Suprapubic skin (tissue), 4 donors: ENCODE data around the gene WBP2NL. TPM values are rescaled to one million over a fixed set of nuclear protein-coding genes. Genes with fewer than 3 reads are reported as not detected.
"Not testable (repeated sequence)": the region's sequence is repeated elsewhere in the genome, so short reads cannot be mapped to it uniquely, and the experiment has no call there.

Source experiments
- DNase-seq, 2 donors: peaks; one replicate each; pipeline ENCODE4 v3.0.0-alpha.2; 2019; ENCODE audit warnings: low spot score in 2 of 2
- H3K27ac ChIP-seq: fragments of 200-600 bp; sonication (generic); one replicate; pipeline ENCODE4 v1.5.1; 2019
- H3K27me3 ChIP-seq: fragments of 200-600 bp; sonication (generic); one replicate; pipeline ENCODE4 v1.5.1; 2019
- H3K36me3 ChIP-seq: fragments of 200-600 bp; sonication (generic); one replicate; pipeline ENCODE4 v1.5.1; 2019
- H3K4me1 ChIP-seq: fragments of 200-600 bp; sonication (generic); one replicate; pipeline ENCODE4 v1.5.1; 2019
- H3K4me3 ChIP-seq: fragments of 200-600 bp; sonication (generic); one replicate; pipeline ENCODE4 v1.5.1; 2019; ENCODE audit warnings: mild to moderate bottlenecking
- H3K9me3 ChIP-seq: fragments of 200-600 bp; sonication (generic); one replicate; pipeline ENCODE4 v1.5.1; 2019
- CTCF ChIP-seq, 2 donors: fragments of 200-600 bp in 1 of 2; fragments of 450-650 bp in 1 of 2; sonication (generic) in 1 of 2; IDR thresholded peaks; one replicate each; pipeline ENCODE4 v1.5.1; 2016 to 2019; ENCODE audit warnings: antibody characterized with exemption in 2 of 2, mild to moderate bottlenecking in 1 of 2, moderate library complexity in 1 of 2
- EP300 ChIP-seq: sonication (generic); formaldehyde crosslinking; IDR thresholded peaks from one replicate; pipeline ENCODE4 v1.6.1; 2017; ENCODE audit warnings: antibody characterized with exemption
- POLR2A ChIP-seq, 2 donors: fragments of 450-650 bp; IDR thresholded peaks; one replicate each; pipeline ENCODE4 v1.6.1; 2017; ENCODE audit warnings: antibody characterized with exemption in 2 of 2, mild to moderate bottlenecking in 2 of 2, moderate library complexity in 2 of 2
- POLR2AphosphoS5 ChIP-seq, 3 donors: sonication (generic); formaldehyde crosslinking; IDR thresholded peaks; one replicate each; pipeline ENCODE4 v1.6.1; 2017; ENCODE audit warnings: antibody characterized with exemption in 3 of 3
- WGBS: methylation state at CpG from one replicate; pipeline ENCODE4 v1.1.5; 2018; 5-methylcytosine and 5-hydroxymethylcytosine counted together
- total RNA-seq, 4 donors: library from RNA; depleted of rRNA; stranded (reverse); fragments of >200 nt; gene quantifications; one replicate each; pipeline ENCODE4 v1.1.0, GENCODE V29; 2016

The WBP2NL gene
- 1 to 10 TPM in 3 of 4 donors, under 1 TPM in 1; 0.76 to 9.6 (median 5.4) TPM for total RNA-seq

GRCh38 chr22:41998361-41999261 lies at the start of gene WBP2NL:
Gene WBP2NL (plus strand): TSS chr22:41998788. CDS start chr22:41998819, 31 bp downstream.
- Histone ChIP-seq H3K27ac (no peak within 1 kb of the TSS), H3K9me3 (no peaks in the 10 kb centered on the region), H3K4me1 (peaks cover 13% of the 10 kb centered on the region), H3K36me3 (no peaks in the 10 kb centered on the region), H3K27me3 (no peaks in the 10 kb centered on the region), H3K4me3 (peak within 1 kb of the TSS; percentile 51)
- no peak for TF ChIP-seq POLR2A (IDR thresholded peaks at IDR 0.05)
- TF ChIP-seq POLR2AphosphoS5 (IDR thresholded peaks at IDR 0.05): peak in 2 of 3 donors; percentile 12 to 14
- TF ChIP-seq EP300: no peak
- TF ChIP-seq CTCF (IDR thresholded peaks at IDR 0.05): no peak
- peak; percentile 87 to 90 for DNase-seq
- 42% methylated on average over 37 of the region's 71 CpGs for WGBS

- H3K27ac ChIP-seq, H3K9me3 ChIP-seq, H3K36me3 ChIP-seq, H3K4me3 ChIP-seq, DNase-seq, H3K27me3 ChIP-seq: not testable (repeated sequence)
- 82% methylated on average over 8 of the region's 8 CpGs for WGBS
- peaks cover 11% of the 10 kb centered on the region for H3K4me1 ChIP-seq
Observed at GRCh38 chr22:41948928-41949296, 49.7 kb upstream of the WBP2NL start.

- Histone ChIP-seq H3K9me3 (no peaks in the 10 kb centered on the region), H3K4me1 (peaks cover 11% of the 10 kb centered on the region), H3K27ac (no peak overlapping the region), H3K27me3 (peaks cover 7% of the 10 kb centered on the region), H3K36me3 (no peaks in the 10 kb centered on the region), H3K4me3 (no peak overlapping the region)
- DNase-seq: no peak
- WGBS: 85% methylated on average over 7 of the region's 7 CpGs
- TF ChIP-seq POLR2AphosphoS5 (IDR thresholded peaks at IDR 0.05) (no peak), EP300 (no peak), CTCF (IDR thresholded peaks at IDR 0.05) (no peak), POLR2A (IDR thresholded peaks at IDR 0.05) (no peak)
Observed at GRCh38 chr22:41949297-41949965, 49.2 kb upstream of the WBP2NL start.

GRCh38 chr22:41951898-41952474 lies 46.6 kb upstream of the WBP2NL start, which contains the start of gene SMIM45:
Gene SMIM45 (plus strand): TSS chr22:41952150.
- H3K4me1 ChIP-seq: no peaks in the 10 kb centered on the region
- H3K9me3 ChIP-seq: no peaks in the 10 kb centered on the region
- H3K36me3 ChIP-seq: no peaks in the 10 kb centered on the region
- DNase-seq: no peak
- peaks cover 7% of the 10 kb centered on the region for H3K27me3 ChIP-seq
- no peak within 1 kb of the TSS for H3K27ac ChIP-seq
- TF ChIP-seq POLR2AphosphoS5 (IDR thresholded peaks at IDR 0.05) (no peak), CTCF (IDR thresholded peaks at IDR 0.05) (no peak), POLR2A (IDR thresholded peaks at IDR 0.05) (no peak), EP300 (no peak)
- 92% methylated on average over 2 of the region's 16 CpGs for WGBS
- H3K4me3 ChIP-seq: no peak within 1 kb of the TSS

GRCh38 chr22:41952713-41953112 lies 45.9 kb upstream of the WBP2NL start:
- H3K4me3 ChIP-seq: no peak overlapping the region
- H3K27ac ChIP-seq: no peak overlapping the region
- no peak for TF ChIP-seq CTCF (IDR thresholded peaks at IDR 0.05)
- DNase-seq: no peak
- no peaks in the 10 kb centered on the region for H3K36me3 ChIP-seq
- H3K4me1 ChIP-seq: peaks cover 3% of the 10 kb centered on the region
- H3K27me3 ChIP-seq: peaks cover 7% of the 10 kb centered on the region
- WGBS: 78% methylated on average over 2 of the region's 2 CpGs
- no peaks in the 10 kb centered on the region for H3K9me3 ChIP-seq
